Stimulated activated effector memory CD8-positive, alpha-beta T cell treated with anti-CD3 and anti-CD28 coated beads, Interleukin-12 subunit alpha, Interleukin-12 subunit beta, amount 100 ng/mL, for 72 hours (primary cell): ENCODE measurements around the gene SBF2.
"Not testable (repeated sequence)": the region's sequence is repeated elsewhere in the genome, so short reads cannot be mapped to it uniquely, and the experiment has no call there.

Experiments used
- ATAC-seq: fragments of 150-1000 bp; cut with Tn5 transposase; 2 replicates; pipeline ENCODE4 v1.10.0; 2021
- DNase-seq, 2 donors: peaks; one replicate each; pipeline ENCODE4 v3.0.0; 2021 to 2022; ENCODE audit warnings: low spot score in 2 of 2
- H3K27ac Mint-ChIP-seq: one replicate; pipeline ENCODE4 v1.8.0; 2022; ENCODE audit warnings: mild to moderate bottlenecking, mixed read lengths
- H3K36me3 Mint-ChIP-seq: one replicate; pipeline ENCODE4 v1.8.0; 2022; ENCODE audit warnings: mild to moderate bottlenecking, mixed read lengths
- H3K4me1 Mint-ChIP-seq: one replicate; pipeline ENCODE4 v1.8.0; 2022; ENCODE audit warnings: mixed read lengths
- H3K4me3 Mint-ChIP-seq: one replicate; pipeline ENCODE4 v1.8.0; 2022; ENCODE audit warnings: mild to moderate bottlenecking, mixed read lengths
- H3K9me3 Mint-ChIP-seq: one replicate; pipeline ENCODE4 v1.8.0; 2022; ENCODE audit warnings: mixed read lengths

SBF2 gene

GRCh38 chr11:10002221-10002620 lies 291.8 kb downstream of the SBF2 start:
- Mint-ChIP-seq H3K36me3 (no peaks in the 10 kb centered on the region), H3K4me1 (no peaks in the 10 kb centered on the region), H3K9me3 (no peaks in the 10 kb centered on the region), H3K27ac (no peak overlapping the region), H3K4me3 (no peak overlapping the region)
- DNase-seq (no peak), ATAC-seq (no peak)

DNA sequence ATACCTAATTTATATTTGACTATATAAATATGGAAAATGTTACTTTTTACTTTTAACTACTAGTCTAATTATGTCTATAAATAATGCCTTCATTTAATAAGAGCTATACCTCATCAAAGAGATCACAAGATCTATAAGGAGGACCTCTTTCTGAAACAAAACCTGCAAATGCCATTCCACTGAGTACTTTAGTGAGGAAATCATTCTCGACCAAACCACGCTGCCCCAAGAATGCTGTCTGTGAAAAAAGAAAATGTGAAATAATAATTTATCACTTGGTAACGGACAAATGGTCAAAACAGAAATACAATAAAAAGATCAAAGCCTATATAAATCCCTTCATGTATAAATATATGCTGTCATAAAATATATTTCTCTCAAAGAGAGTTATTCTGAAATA lies 301.7 kb downstream of the SBF2 start:
- Mint-ChIP-seq H3K4me1 (no peaks in the 10 kb centered on the region), H3K4me3 (no peak overlapping the region), H3K27ac (no peak overlapping the region), H3K36me3 (peaks cover 18% of the 10 kb centered on the region), H3K9me3 (no peaks in the 10 kb centered on the region)
- DNase-seq (no peak), ATAC-seq (no peak)

DNA sequence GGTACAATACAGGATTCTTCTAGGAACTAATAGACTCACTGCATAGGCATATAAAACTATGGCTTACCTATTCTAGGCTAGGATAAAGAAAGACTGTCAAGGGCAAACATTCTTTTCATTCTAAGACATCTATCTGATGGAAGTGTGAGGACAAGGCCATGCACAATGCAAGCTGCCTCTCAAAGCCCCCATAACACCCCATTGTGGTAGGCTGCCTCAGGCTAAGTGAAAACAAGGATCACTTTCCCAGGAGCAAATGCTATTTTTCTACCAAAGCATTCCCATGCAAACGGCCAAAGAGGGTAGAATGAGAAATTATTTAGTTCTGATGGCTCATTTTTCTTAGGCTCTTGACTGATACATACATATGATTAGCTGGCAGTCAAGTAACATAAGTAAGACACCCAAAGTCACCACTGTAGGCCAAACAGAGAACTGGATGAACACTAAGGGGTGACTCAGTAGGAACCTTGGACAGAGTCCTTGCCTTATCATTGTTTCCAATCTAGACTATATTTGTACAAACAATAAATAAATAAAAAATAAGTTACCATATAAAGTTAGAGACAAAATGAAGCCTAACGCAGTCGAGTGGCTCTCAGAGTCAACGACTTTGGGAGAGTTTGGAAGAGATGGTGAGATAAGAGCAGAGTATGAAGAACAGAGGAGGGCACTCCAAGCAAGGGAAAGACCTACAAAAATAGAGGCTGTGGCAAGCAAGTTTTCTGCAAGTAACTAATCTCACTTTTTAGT lies 303.6 kb downstream of the SBF2 start:
- Mint-ChIP-seq H3K4me1 (no peaks in the 10 kb centered on the region), H3K27ac (no peak overlapping the region), H3K9me3 (no peaks in the 10 kb centered on the region), H3K4me3 (no peak overlapping the region), H3K36me3 (peaks cover 12% of the 10 kb centered on the region)
- DNase-seq (no peak), ATAC-seq (no peak)

DNA sequence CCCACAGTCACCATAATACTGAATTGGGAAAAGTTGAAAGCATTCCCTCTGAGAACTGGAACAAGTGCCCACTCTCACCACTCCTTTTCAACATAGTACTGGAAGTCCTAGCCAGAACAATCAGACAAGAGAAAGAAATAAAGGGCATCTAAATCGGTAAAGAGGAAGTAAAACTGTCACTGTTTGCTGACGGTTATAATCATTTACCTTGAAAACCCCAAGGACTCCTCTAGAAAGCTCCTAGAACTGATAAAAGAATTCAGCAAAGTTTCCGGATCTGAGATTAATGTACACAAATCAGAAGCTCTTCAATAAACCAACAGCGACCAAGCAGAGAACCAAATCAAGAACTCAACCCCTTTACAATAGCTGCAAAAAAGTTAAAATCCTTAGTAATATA lies 306.7 kb downstream of the SBF2 start:
- H3K4me3 Mint-ChIP-seq, ATAC-seq, H3K4me1 Mint-ChIP-seq, H3K27ac Mint-ChIP-seq, DNase-seq, H3K9me3 Mint-ChIP-seq: not testable (repeated sequence)
- H3K36me3 Mint-ChIP-seq = peaks cover 24% of the 10 kb centered on the region

- Mint-ChIP-seq H3K27ac (peak overlapping the region; percentile 9), H3K36me3 (peaks cover 18% of the 10 kb centered on the region), H3K4me1 (peaks cover 10% of the 10 kb centered on the region), H3K9me3 (no peaks in the 10 kb centered on the region), H3K4me3 (no peak overlapping the region)
- DNase-seq (no peak), ATAC-seq (no peak)
Measured at GRCh38 chr11:9982796-9983579, 311.0 kb downstream of the SBF2 start.

DNA sequence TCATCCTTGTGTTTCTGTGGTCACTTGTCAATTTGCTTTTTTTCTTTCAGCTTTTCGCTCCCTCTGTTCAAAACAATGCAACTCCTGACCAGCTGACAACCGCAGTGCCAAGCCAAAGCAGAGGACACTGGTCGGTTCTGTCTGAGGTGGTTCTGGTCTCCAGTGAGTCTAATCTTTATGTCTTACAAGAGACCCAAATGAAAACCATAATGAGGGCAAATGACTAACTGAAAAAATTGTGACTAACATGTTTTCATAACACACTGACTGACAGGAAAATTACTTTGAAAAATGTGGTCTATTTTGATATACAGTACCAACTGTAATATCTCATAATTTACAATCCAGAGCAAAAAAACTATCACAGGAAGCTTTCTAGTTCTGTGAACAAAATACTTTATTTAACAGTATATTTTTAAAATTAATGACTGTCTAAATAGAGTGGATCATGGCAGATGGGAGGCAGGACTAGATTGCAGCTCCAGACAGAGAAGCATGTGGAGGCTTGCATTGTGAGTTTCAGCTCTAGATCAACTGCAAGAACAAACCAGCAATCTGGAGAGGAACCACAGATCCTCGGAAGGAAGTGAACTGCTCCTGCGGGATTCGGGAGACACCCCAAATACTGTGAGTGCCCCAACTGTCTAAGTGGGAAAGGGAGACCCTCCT lies 311.8 kb downstream of the SBF2 start:
- Mint-ChIP-seq H3K27ac (peak overlapping the region; percentile 0), H3K4me1 (peaks cover 10% of the 10 kb centered on the region), H3K9me3 (no peaks in the 10 kb centered on the region), H3K36me3 (peaks cover 18% of the 10 kb centered on the region), H3K4me3 (no peak overlapping the region)
- DNase-seq (no peak), ATAC-seq (peak; percentile 50)

DNA sequence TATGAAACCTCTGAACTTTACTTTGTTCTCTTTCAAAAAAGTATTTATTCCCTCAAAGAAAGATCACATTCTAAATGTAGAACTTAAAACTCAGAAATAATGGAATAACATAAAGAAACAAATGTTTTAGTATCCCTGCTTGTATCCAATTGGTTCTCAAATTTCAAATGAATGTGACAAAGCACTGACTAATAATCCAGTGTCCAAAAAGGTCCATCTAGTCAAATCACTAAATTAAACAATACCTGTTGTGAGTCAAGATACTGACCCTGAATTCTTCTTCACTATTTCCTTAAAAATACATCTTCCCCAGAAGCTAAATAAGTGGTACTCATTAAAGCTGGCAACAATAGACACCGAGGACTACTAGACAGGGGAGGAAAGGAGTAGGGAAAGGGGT lies 313.1 kb downstream of the SBF2 start:
- DNase-seq = no peak
- Mint-ChIP-seq H3K36me3 (peaks cover 18% of the 10 kb centered on the region), H3K9me3 (no peaks in the 10 kb centered on the region), H3K27ac (no peak overlapping the region), H3K4me1 (peaks cover 10% of the 10 kb centered on the region), H3K4me3 (no peak overlapping the region)
- ATAC-seq = no peak

GRCh38 chr11:9977554-9977953 lies 316.5 kb downstream of the SBF2 start:
- no peak overlapping the region for H3K27ac Mint-ChIP-seq
- peaks cover 8% of the 10 kb centered on the region for H3K4me1 Mint-ChIP-seq
- no peak for DNase-seq
- H3K4me3 Mint-ChIP-seq = no peak overlapping the region
- H3K36me3 Mint-ChIP-seq = peaks cover 8% of the 10 kb centered on the region
- no peak for ATAC-seq
- H3K9me3 Mint-ChIP-seq = no peaks in the 10 kb centered on the region

GRCh38 chr11:9974375-9974774 lies 319.6 kb downstream of the SBF2 start:
- ATAC-seq (no peak), DNase-seq (no peak)
- Mint-ChIP-seq H3K4me3 (no peak overlapping the region), H3K4me1 (no peaks in the 10 kb centered on the region), H3K27ac (no peak overlapping the region), H3K9me3 (no peaks in the 10 kb centered on the region), H3K36me3 (no peaks in the 10 kb centered on the region)

DNA sequence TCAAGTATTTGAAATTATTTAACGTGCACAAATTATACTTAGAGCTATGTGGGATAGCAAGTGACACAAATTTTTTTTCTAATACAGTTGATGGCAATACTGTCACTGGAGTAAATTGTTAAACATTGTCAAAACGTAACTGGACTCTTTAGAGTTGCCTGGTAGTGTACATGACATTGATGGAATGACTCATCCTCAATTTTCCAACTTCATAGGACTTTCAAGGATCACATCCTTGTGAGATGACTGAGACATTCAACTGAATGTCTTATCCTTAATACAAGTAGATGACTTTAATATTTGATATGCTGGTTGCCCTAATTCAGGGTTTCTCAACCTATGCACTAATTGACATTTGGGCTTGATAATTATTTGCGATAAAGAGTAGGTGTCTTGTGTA lies 320.1 kb downstream of the SBF2 start:
- H3K36me3 Mint-ChIP-seq = no peaks in the 10 kb centered on the region
- no peak for DNase-seq
- H3K9me3 Mint-ChIP-seq = no peaks in the 10 kb centered on the region
- H3K4me3 Mint-ChIP-seq = no peak overlapping the region
- ATAC-seq = no peak
- H3K27ac Mint-ChIP-seq = no peak overlapping the region
- no peaks in the 10 kb centered on the region for H3K4me1 Mint-ChIP-seq

DNA sequence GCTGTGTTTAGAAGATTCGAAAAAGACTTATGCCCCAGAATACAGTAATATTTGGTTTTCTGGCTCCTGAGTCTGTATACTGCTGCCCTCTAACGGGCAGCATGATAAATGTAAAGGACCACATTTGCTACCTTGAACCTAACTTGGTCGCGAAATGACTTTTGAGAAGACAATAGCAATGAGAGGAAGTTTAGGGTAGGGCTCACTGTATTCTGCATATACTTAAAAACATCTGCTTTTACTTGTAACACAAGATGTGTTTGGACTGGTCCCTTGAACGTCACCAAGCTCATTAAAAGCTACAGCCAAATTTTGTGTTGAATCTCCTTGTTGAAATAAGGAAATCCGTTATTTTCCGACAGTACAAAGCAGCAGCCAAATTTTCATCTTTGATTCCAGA lies 321.0 kb downstream of the SBF2 start:
- Mint-ChIP-seq H3K4me3 (no peak overlapping the region), H3K9me3 (no peaks in the 10 kb centered on the region), H3K4me1 (no peaks in the 10 kb centered on the region), H3K36me3 (no peaks in the 10 kb centered on the region), H3K27ac (no peak overlapping the region)
- DNase-seq (no peak), ATAC-seq (peak; percentile 70)

- Mint-ChIP-seq H3K9me3 (no peaks in the 10 kb centered on the region), H3K27ac (no peak overlapping the region), H3K36me3 (no peaks in the 10 kb centered on the region), H3K4me3 (no peak overlapping the region), H3K4me1 (no peaks in the 10 kb centered on the region)
- DNase-seq (no peak), ATAC-seq (no peak)
Measured at GRCh38 chr11:9971894-9972293, 322.1 kb downstream of the SBF2 start.

DNA sequence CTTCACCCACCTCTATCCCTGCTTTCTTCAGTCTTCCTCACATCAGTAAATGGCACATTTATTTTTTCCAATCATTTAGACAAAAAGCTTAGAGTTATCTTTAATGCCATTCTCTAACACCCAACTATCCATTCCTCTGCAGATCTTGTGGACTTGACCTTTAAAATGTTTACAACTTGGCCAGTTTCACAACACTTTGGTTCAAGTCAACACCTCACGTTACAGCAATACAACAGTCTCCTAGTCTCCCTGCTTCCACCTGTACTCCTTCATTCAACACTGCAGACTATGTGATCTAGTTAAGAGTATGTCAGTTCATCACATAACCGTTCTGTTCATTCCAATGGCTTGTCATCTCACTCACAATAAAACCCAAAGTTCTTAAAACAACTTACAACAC lies 325.0 kb downstream of the SBF2 start:
- no peak overlapping the region for H3K4me3 Mint-ChIP-seq
- no peak overlapping the region for H3K27ac Mint-ChIP-seq
- no peaks in the 10 kb centered on the region for H3K9me3 Mint-ChIP-seq
- DNase-seq = no peak
- H3K4me1 Mint-ChIP-seq = no peaks in the 10 kb centered on the region
- no peak for ATAC-seq
- peaks cover 3% of the 10 kb centered on the region for H3K36me3 Mint-ChIP-seq

DNA sequence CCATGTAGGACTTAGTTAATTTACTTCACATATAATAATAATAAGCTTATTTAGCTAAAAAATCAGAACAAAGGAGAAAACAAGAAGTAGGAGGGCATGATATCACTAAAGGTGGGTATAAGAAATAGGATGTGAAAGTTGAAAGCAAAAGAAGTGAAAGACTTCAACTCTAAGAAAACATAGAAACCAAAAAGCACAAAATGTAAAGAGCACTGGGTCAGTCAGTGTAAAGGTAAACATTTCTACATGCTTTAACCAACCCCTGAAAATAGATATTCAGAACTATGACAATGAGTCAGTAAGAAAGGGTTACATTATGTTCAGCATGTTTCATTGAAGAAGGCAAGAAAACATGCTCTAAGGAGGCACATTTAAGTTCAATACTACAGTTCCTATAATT lies 331.3 kb downstream of the SBF2 start:
- H3K9me3 Mint-ChIP-seq = no peaks in the 10 kb centered on the region
- H3K27ac Mint-ChIP-seq = no peak overlapping the region
- no peak for ATAC-seq
- no peaks in the 10 kb centered on the region for H3K4me1 Mint-ChIP-seq
- H3K36me3 Mint-ChIP-seq = peaks cover 11% of the 10 kb centered on the region
- no peak overlapping the region for H3K4me3 Mint-ChIP-seq
- DNase-seq = no peak

GRCh38 chr11:9957072-9957471 lies 336.9 kb downstream of the SBF2 start:
- Mint-ChIP-seq H3K4me3 (no peak overlapping the region), H3K4me1 (no peaks in the 10 kb centered on the region), H3K27ac (no peak overlapping the region), H3K9me3 (no peaks in the 10 kb centered on the region), H3K36me3 (peaks cover 4% of the 10 kb centered on the region)
- ATAC-seq = no peak
- DNase-seq = no peak

DNA sequence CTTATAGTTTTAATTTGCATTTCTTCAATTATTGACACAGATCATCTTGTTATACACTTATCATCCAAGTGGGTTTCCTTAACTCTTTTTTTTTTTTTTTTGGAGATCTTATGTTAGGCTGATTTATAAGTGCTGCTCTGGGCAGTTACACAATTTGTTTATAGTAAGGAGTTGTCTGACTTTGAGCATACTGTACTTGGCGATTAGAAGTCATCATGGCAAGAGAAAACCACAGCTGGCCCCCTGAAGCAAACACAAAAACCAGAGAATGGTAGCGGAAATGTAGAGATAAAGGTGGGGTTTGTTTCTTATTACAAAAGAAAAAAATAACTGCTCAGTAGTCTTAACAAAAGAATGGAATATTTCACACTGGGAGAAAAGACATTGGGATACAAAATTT lies 337.5 kb downstream of the SBF2 start:
- peaks cover 4% of the 10 kb centered on the region for H3K36me3 Mint-ChIP-seq
- no peaks in the 10 kb centered on the region for H3K9me3 Mint-ChIP-seq
- no peak for DNase-seq
- H3K27ac Mint-ChIP-seq = no peak overlapping the region
- no peak for ATAC-seq
- no peaks in the 10 kb centered on the region for H3K4me1 Mint-ChIP-seq
- H3K4me3 Mint-ChIP-seq = no peak overlapping the region
